ENCODE results near the gene SIGLEC11.

DNA sequence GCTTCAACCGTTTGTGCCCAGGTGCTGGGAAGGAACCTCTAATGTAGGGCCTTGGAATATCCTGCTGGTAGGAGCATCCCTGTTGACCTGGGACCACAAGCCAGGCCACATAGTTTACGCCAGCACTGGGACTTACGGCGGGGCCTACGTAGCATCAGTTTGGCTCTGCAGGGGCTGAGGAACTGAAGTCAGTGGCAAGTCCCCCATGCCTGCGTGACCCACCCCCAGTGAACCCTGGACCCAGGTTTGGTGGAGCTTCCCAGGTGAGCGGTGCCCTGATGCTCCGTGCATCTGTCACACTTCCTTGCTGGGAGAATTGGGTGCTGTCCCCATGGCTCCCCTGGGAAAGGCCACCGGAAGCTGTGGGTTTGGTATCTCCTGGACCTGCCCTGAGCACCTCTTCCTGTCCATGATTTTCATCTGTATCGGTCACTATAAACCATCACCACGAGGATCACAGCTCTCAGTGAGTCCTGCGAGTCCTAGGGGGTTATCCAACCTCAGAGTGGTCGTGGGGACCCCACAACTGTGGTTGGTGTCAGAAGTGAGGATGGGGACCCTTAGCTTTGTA, 9.9 kb downstream of the SIGLEC11 start:
- no peak for TF ChIP-seq CTCF (IDR thresholded peaks at IDR 0.05; ENCODE audit: extremely low read depth in 1 of 2, insufficient read depth in 1 of 2, low read depth in 1 of 2, low read length in 2 of 2)
- no peak for TF ChIP-seq MYC (IDR thresholded peaks at IDR 0.05; ENCODE audit: low read depth, low read length)
- no peak for TF ChIP-seq POLR2AphosphoS5 (IDR thresholded peaks at IDR 0.05; ENCODE audit: insufficient read depth, low read depth, low read length)
- TF ChIP-seq, protein P1, sequence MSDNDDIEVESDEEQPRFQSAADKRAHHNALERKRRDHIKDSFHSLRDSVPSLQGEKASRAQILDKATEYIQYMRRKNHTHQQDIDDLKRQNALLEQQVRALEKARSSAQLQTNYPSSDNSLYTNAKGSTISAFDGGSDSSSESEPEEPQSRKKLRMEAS (IDR thresholded peaks at IDR 0.05; ENCODE audit: insufficient read depth, insufficient read length) = no peak
- TF ChIP-seq EZH2 (IDR thresholded peaks at IDR 0.05; ENCODE audit: borderline replicate concordance, low read depth, low read length, severe bottlenecking) = no peak
- no peak for TF ChIP-seq POLR2A (IDR thresholded peaks at IDR 0.05; ENCODE audit: low read depth, low read length)
- no peak for TF ChIP-seq GATA2 (IDR thresholded peaks at IDR 0.05; ENCODE audit: insufficient read depth, insufficient read length, low read depth, low read length)
- TF ChIP-seq FOS (IDR thresholded peaks at IDR 0.05; ENCODE audit: borderline replicate concordance, insufficient read depth, low read length) = no peak

Data from endothelial cell of umbilical vein (primary cell).